ENCODE measurements around the gene IL27RA. TPM values are rescaled to one million over a fixed set of nuclear protein-coding genes. Genes with fewer than 3 reads are reported as not detected.

The IL27RA gene
- total and polyA plus RNA-seq, 2 experiments from 2014 or later, result 5.8 to 8.5 TPM

DNA sequence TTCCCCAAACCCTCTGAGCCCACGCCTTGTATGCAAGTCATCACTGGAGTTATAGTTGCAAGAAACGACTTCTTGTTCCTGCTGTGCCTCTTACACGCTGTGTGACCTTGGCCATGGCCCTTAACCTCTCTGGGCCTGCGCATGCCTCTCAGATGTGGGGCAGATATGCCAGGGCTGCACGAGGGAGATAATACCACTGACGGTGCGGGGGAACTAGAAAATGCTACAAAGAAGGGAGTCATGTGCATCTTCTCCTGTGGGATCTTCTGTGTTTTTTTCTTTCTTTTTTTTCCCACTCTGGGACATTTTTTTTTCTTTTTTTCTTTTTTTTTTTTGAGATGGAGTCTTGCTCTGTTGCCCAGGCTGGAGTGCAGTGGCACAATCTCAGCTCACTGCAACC lies 63.3 kb downstream of the IL27RA start:
- H3K79me2 ChIP-seq (ENCODE audit: insufficient read depth), result no peaks in the 10 kb centered on the region
- no peak overlapping the region for H3K27ac ChIP-seq
- 90 to 91% methylated on average over 7 of the region's 7 CpGs for WGBS, 2 experiments (ENCODE audit: low coverage in 1 of 2, low lambda C conversion rate in 2 of 2, missing lambda C conversion rate in 2 of 2)
- H3K27me3 ChIP-seq (replicated peaks; ENCODE audit: insufficient read depth), result no peaks in the 10 kb centered on the region
- TF ChIP-seq EZH2 (IDR thresholded peaks at IDR 0.05; ENCODE audit: insufficient read depth, poor library complexity, severe bottlenecking), result no peak
- TF ChIP-seq EZH2phosphoT487 (IDR thresholded peaks at IDR 0.05; ENCODE audit: insufficient read depth, low read depth), result no peak
- no peak overlapping the region for H3K4me2 ChIP-seq (ENCODE audit: unreplicated experiment)
- DNase-seq, result no peak
- 0 out of 2 replicates have a peak, but pooled peaks cover 5% of the 10 kb centered on the region for H3K36me3 ChIP-seq (ENCODE audit: low read depth)
- no peak overlapping the region for H2AFZ ChIP-seq
- H3K4me1 ChIP-seq (ENCODE audit: insufficient read depth), result no peaks in the 10 kb centered on the region; the same call in 1 of the 2 replicates
- H3K9me3 ChIP-seq (ENCODE audit: low read depth), result no peaks in the 10 kb centered on the region
- no peaks in the 10 kb centered on the region for H4K20me1 ChIP-seq (ENCODE audit: insufficient read depth)
- H3F3A ChIP-seq (ENCODE audit: insufficient read depth), result 0 out of 2 replicates have a peak, but pooled peaks cover 4% of the 10 kb centered on the region
- in situ Hi-C loops (cut with MboI), result no loop called here
- H3K4me3 ChIP-seq, result no peak overlapping the region
- no peak overlapping the region for H3K9ac ChIP-seq
- no peaks in the 10 kb centered on the region for H3K9me2 ChIP-seq (ENCODE audit: insufficient read depth)

DNA sequence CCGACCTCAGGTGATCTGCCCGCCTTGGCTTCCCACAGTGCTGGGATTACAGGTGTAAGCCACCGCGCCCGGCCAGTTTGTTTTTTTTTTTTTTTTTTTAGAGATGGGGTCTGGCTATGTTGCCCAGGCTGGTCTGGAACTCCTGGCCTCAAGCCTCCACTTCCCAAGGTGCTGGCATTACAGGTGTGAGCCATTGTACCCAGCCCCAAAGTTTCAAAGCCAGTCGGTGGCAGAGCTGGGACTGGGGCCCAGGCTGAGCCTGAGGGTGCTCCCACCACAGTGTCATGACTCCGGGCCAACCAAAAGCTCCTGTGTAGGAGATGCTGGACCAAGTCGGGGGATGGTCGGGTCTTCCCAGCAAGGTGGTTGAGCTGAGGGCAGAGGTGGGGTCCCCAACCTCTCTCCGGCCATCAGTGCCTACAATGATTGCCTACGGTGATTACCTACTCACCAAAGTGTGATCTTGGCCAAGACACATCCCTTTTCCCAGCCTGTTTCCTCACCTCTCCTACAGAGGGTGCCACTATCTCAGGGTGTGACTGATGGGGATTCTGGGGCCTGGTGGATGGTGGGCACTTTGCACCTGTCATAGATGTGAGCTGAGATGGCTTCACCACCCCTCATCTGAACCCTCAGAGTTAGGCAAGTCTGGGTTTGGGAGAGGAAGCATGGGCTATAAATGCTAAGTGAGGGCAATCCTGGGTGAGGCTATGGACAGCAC lies 64.9 kb downstream of the IL27RA start:
- Histone ChIP-seq H3K27me3 (replicated peaks; ENCODE audit: insufficient read depth) (no peaks in the 10 kb centered on the region), H4K20me1 (ENCODE audit: insufficient read depth) (no peaks in the 10 kb centered on the region), H3K9ac (no peak overlapping the region), H3F3A (ENCODE audit: insufficient read depth) (0 out of 2 replicates have a peak, but pooled peaks cover 4% of the 10 kb centered on the region), H3K27ac (no peak overlapping the region), H3K36me3 (ENCODE audit: low read depth) (0 out of 2 replicates have a peak, but pooled peaks cover 8% of the 10 kb centered on the region), H3K9me3 (ENCODE audit: low read depth) (no peaks in the 10 kb centered on the region), H3K4me2 (ENCODE audit: unreplicated experiment) (no peak overlapping the region), H2AFZ (no peak overlapping the region), H3K4me3 (no peak overlapping the region), H3K9me2 (ENCODE audit: insufficient read depth) (no peaks in the 10 kb centered on the region), H3K4me1 (ENCODE audit: insufficient read depth) (no peaks in the 10 kb centered on the region; the same call in 1 of the 2 replicates), H3K79me2 (ENCODE audit: insufficient read depth) (no peaks in the 10 kb centered on the region)
- DNase-seq, result no peak
- in situ Hi-C loops (cut with MboI), result no loop called here
- 96 to 97% methylated on average over 11 of the region's 11 CpGs for WGBS, 2 experiments (ENCODE audit: low coverage in 1 of 2, low lambda C conversion rate in 2 of 2, missing lambda C conversion rate in 2 of 2)
- no peak for TF ChIP-seq EZH2 (IDR thresholded peaks at IDR 0.05; ENCODE audit: insufficient read depth, poor library complexity, severe bottlenecking)
- no peak for TF ChIP-seq EZH2phosphoT487 (IDR thresholded peaks at IDR 0.05; ENCODE audit: insufficient read depth, low read depth)

DNA sequence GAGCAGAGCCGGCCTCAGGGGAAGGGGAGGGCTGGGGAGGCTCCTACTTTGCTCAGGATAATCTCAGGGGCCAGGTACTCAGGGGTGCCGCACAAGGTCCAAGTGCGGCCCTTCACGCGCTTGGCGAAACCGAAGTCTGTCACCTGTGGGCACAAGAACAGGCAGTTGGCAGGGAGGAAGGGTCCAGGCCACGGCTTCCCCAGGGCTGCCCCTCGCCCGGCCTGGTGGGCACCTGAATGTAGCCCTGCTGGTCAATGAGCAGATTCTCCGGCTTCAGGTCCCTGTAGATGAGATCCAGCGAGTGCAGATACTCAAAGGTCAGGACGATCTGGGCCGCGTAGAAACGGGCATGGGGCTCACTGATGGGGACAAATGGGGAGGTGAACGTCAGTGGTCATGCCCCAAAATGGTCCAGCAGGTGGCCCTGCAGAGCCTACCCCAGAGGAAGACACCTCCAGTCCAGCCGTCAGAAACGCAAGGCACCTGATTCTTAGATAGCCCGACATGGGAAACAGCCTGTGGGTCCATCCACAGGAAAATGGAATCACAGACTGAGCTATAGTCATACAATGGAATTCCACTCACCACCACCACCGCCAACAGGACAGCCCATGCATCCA lies 66.1 kb downstream of the IL27RA start:
- H3F3A ChIP-seq (ENCODE audit: insufficient read depth), result no peaks in the 10 kb centered on the region
- no peaks in the 10 kb centered on the region for H3K9me3 ChIP-seq (ENCODE audit: low read depth)
- 0 out of 2 replicates have a peak, but pooled peaks cover 12% of the 10 kb centered on the region for H3K36me3 ChIP-seq (ENCODE audit: low read depth)
- no peak overlapping the region for H2AFZ ChIP-seq
- no peak overlapping the region for H3K4me2 ChIP-seq (ENCODE audit: unreplicated experiment)
- no peak overlapping the region for H3K27ac ChIP-seq
- H3K4me1 ChIP-seq (ENCODE audit: insufficient read depth), result no peaks in the 10 kb centered on the region
- DNase-seq, result no peak
- TF ChIP-seq EZH2phosphoT487 (IDR thresholded peaks at IDR 0.05; ENCODE audit: insufficient read depth, low read depth) (no peak), EZH2 (IDR thresholded peaks at IDR 0.05; ENCODE audit: insufficient read depth, poor library complexity, severe bottlenecking) (no peak)
- 84% methylated on average over 20 to 21 of the region's 21 CpGs for WGBS, 2 experiments (ENCODE audit: low coverage in 1 of 2, low lambda C conversion rate in 2 of 2, missing lambda C conversion rate in 2 of 2)
- no peaks in the 10 kb centered on the region for H3K79me2 ChIP-seq (ENCODE audit: insufficient read depth)
- H3K9ac ChIP-seq, result no peak overlapping the region
- H3K27me3 ChIP-seq (replicated peaks; ENCODE audit: insufficient read depth), result no peaks in the 10 kb centered on the region
- H4K20me1 ChIP-seq (ENCODE audit: insufficient read depth), result no peaks in the 10 kb centered on the region
- in situ Hi-C loops (cut with MboI), result no loop called here
- no peaks in the 10 kb centered on the region for H3K9me2 ChIP-seq (ENCODE audit: insufficient read depth)
- H3K4me3 ChIP-seq, result no peak overlapping the region

DNA sequence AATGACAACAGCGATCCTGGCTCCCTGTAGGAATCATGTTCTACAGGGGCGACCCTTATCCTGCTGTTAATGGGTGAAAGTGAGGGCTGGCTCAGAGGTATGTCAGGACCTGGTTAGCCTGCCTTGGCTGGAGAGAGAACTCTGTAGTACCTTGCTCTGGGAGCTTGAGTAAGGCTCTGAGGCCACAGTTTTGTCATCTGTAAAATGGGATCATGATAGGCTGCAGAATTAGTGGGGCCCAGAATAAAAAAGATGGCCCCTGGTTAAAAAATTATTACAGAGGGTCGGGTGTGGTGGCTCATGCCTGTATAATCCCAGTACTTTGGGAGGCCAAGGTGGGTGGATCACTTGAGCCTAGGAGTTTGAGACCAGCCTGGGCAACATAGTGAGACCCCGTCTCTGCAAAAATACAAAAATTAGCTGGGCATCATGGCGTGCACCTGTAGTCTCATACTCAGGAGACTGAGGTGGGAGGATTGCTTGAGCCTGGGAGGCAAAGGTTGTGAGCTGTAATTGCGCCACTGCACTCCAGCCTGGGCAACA lies 69.5 kb downstream of the IL27RA start:
- no peaks in the 10 kb centered on the region for H3K9me3 ChIP-seq (ENCODE audit: low read depth)
- peaks cover 14% of the 10 kb centered on the region; the same call in 1 of the 2 replicates for H3K36me3 ChIP-seq (ENCODE audit: low read depth)

More for the DNA sequence above, 69.5 kb downstream of the IL27RA start:
- no peak overlapping the region for H3K9ac ChIP-seq
- 90 to 92% methylated on average over 6 of the region's 6 CpGs for WGBS, 2 experiments (ENCODE audit: low coverage in 1 of 2, low lambda C conversion rate in 2 of 2, missing lambda C conversion rate in 2 of 2)
- in situ Hi-C loops (cut with MboI), result no loop called here
- H3K9me2 ChIP-seq (ENCODE audit: insufficient read depth), result no peaks in the 10 kb centered on the region
- H3K4me1 ChIP-seq (ENCODE audit: insufficient read depth), result no peaks in the 10 kb centered on the region
- no peak overlapping the region for H3K27ac ChIP-seq
- TF ChIP-seq EZH2phosphoT487 (IDR thresholded peaks at IDR 0.05; ENCODE audit: insufficient read depth, low read depth), result no peak
- no peak for TF ChIP-seq EZH2 (IDR thresholded peaks at IDR 0.05; ENCODE audit: insufficient read depth, poor library complexity, severe bottlenecking)
- H3K4me2 ChIP-seq (ENCODE audit: unreplicated experiment), result no peak overlapping the region
- H4K20me1 ChIP-seq (ENCODE audit: insufficient read depth), result no peaks in the 10 kb centered on the region
- no peak overlapping the region for H3K4me3 ChIP-seq
- no peaks in the 10 kb centered on the region for H3K79me2 ChIP-seq (ENCODE audit: insufficient read depth)
- no peaks in the 10 kb centered on the region for H3K27me3 ChIP-seq (replicated peaks; ENCODE audit: insufficient read depth)
- no peak overlapping the region for H2AFZ ChIP-seq
- DNase-seq, result no peak
- no peaks in the 10 kb centered on the region for H3F3A ChIP-seq (ENCODE audit: insufficient read depth)
